Measurements from ENCODE around the gene NRCAM. TPM values are rescaled to one million over a fixed set of nuclear protein-coding genes. Genes with fewer than 3 reads are reported as not detected.

Gene NRCAM
- total RNA-seq, 1 experiment from 2014 or later = 45.7 TPM

- Histone ChIP-seq H3K27ac (ENCODE audit: low read depth, low read length, poor library complexity, severe bottlenecking) (no peak overlapping the region), H3K27me3 (replicated peaks; ENCODE audit: insufficient read depth, low read depth, low read length, poor library complexity) (no peaks in the 10 kb centered on the region), H3K4me1 (ENCODE audit: insufficient read depth, low read length, poor library complexity, severe bottlenecking) (peaks cover 13% of the 10 kb centered on the region), H3K4me3 (ENCODE audit: low read depth, low read length, poor library complexity, severe bottlenecking) (no peak overlapping the region), H3K9me3 (ENCODE audit: low read depth, low read length, poor library complexity, severe bottlenecking) (no peaks in the 10 kb centered on the region), H3K36me3 (ENCODE audit: insufficient read depth, low read length, poor library complexity, severe bottlenecking) (no peaks in the 10 kb centered on the region)
- no peak for DNase-seq (ENCODE audit: low spot score)
- POLR2A ChIA-PET (ENCODE audit: low non-redundant PET) = no interaction called here
- CTCF ChIA-PET = no interaction called here
- BruUV-seq (replicated peaks) = no TSS peak
- intact Hi-C loops (cut with micrococcal nuclease; ENCODE audit: unreplicated experiment) = no loop called here
- TF ChIP-seq EZH2 (IDR thresholded peaks at IDR 0.05; ENCODE audit: borderline replicate concordance, low read depth, low read length, poor library complexity, severe bottlenecking) = no peak
- no peak for TF ChIP-seq CTCF (conservative IDR thresholded peaks at IDR 0.05; ENCODE audit: low read depth, low read length)
Measured at GRCh38 chr7:108136191-108136688, 320.0 kb downstream of the NRCAM start.

DNA sequence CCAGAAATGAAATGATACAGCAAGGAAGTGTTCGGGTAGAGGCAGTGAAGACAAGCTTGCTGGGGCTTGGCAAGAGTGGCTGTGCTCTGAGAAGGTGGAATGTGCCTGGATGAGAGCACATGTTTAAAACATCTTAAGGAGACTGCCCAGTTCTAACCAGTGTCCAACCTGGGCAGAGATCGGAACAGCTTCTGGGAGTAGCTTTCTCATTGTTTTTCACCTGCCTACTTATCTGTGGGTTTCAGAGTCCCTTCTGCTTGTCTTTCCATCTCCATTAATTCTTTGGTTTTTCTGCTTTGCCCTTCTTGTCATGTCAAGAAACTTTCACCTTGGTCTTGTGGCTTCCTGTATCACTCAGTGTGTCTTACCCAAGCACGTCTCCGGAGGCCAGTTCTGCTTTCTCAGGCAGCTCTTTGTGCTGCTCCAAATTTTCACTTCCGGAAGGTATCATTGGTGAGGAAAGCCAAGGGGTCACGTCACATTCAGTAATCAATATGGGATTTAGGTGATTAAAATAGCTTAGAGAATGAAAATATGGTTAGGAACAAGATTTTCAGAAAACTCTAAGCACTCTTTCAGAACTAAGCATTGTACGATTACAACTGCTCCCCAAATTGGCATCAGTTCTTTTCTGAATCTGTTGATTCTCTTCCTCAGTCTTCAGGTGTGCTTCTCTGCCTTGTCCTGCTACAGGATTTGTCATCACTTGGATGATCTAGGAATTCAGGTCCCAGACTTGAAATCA is 320.6 kb downstream of the NRCAM start:
- no peak for DNase-seq (ENCODE audit: low spot score)
- Histone ChIP-seq H3K27ac (ENCODE audit: low read depth, low read length, poor library complexity, severe bottlenecking) (no peak overlapping the region), H3K4me1 (ENCODE audit: insufficient read depth, low read length, poor library complexity, severe bottlenecking) (peaks cover 13% of the 10 kb centered on the region), H3K36me3 (ENCODE audit: insufficient read depth, low read length, poor library complexity, severe bottlenecking) (no peaks in the 10 kb centered on the region), H3K9me3 (ENCODE audit: low read depth, low read length, poor library complexity, severe bottlenecking) (no peaks in the 10 kb centered on the region), H3K27me3 (replicated peaks; ENCODE audit: insufficient read depth, low read depth, low read length, poor library complexity) (no peaks in the 10 kb centered on the region), H3K4me3 (ENCODE audit: low read depth, low read length, poor library complexity, severe bottlenecking) (no peak overlapping the region)
- intact Hi-C loops (cut with micrococcal nuclease; ENCODE audit: unreplicated experiment) = no loop called here
- POLR2A ChIA-PET (ENCODE audit: low non-redundant PET) = no interaction called here
- TF ChIP-seq EZH2 (IDR thresholded peaks at IDR 0.05; ENCODE audit: borderline replicate concordance, low read depth, low read length, poor library complexity, severe bottlenecking) = no peak
- no peak for TF ChIP-seq CTCF (conservative IDR thresholded peaks at IDR 0.05; ENCODE audit: low read depth, low read length)
- CTCF ChIA-PET = no interaction called here
- BruUV-seq (replicated peaks) = no TSS peak

DNA sequence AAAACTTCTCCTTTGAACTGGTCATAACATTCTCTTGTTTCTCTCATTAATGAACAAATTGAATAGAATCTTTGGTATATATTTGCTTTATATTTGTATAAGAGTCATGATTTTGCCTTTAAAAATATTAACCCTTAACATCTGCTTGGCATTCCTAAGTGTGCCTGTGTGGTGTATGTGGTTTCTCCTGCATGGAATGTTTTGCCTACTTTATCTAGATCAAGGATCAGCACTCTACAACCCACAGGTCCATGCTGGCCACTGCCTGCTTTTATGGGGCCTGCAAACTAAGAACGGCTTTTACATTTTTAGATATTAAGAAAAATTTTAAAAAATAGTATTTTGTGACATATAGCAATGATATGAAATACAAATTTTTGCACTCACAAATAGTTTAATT is 321.8 kb downstream of the NRCAM start:
- POLR2A ChIA-PET (ENCODE audit: low non-redundant PET) = no interaction called here
- no peak for TF ChIP-seq CTCF (conservative IDR thresholded peaks at IDR 0.05; ENCODE audit: low read depth, low read length)
- TF ChIP-seq EZH2 (IDR thresholded peaks at IDR 0.05; ENCODE audit: borderline replicate concordance, low read depth, low read length, poor library complexity, severe bottlenecking) = no peak
- CTCF ChIA-PET = no interaction called here

More for the DNA sequence above, 321.8 kb downstream of the NRCAM start:
- Histone ChIP-seq H3K27ac (ENCODE audit: low read depth, low read length, poor library complexity, severe bottlenecking) (no peak overlapping the region), H3K4me1 (ENCODE audit: insufficient read depth, low read length, poor library complexity, severe bottlenecking) (peaks cover 13% of the 10 kb centered on the region), H3K36me3 (ENCODE audit: insufficient read depth, low read length, poor library complexity, severe bottlenecking) (no peaks in the 10 kb centered on the region), H3K27me3 (replicated peaks; ENCODE audit: insufficient read depth, low read depth, low read length, poor library complexity) (no peaks in the 10 kb centered on the region), H3K4me3 (ENCODE audit: low read depth, low read length, poor library complexity, severe bottlenecking) (no peak overlapping the region), H3K9me3 (ENCODE audit: low read depth, low read length, poor library complexity, severe bottlenecking) (no peaks in the 10 kb centered on the region)
- BruUV-seq (replicated peaks) = no TSS peak
- no peak for DNase-seq (ENCODE audit: low spot score)
- intact Hi-C loops (cut with micrococcal nuclease; ENCODE audit: unreplicated experiment) = no loop called here

Data from A673 (cell line).